HuH-7.5 (cell line): ENCODE data around the gene COX6B2.
"Not testable (repeated sequence)": the region's sequence is repeated elsewhere in the genome, so short reads cannot be mapped to it uniquely, and the experiment has no call there.

Experiments
- DNase-seq: peaks from one replicate; pipeline ENCODE4 v3.0.0; 2011; ENCODE audit warnings: low spot score

Gene COX6B2

DNA sequence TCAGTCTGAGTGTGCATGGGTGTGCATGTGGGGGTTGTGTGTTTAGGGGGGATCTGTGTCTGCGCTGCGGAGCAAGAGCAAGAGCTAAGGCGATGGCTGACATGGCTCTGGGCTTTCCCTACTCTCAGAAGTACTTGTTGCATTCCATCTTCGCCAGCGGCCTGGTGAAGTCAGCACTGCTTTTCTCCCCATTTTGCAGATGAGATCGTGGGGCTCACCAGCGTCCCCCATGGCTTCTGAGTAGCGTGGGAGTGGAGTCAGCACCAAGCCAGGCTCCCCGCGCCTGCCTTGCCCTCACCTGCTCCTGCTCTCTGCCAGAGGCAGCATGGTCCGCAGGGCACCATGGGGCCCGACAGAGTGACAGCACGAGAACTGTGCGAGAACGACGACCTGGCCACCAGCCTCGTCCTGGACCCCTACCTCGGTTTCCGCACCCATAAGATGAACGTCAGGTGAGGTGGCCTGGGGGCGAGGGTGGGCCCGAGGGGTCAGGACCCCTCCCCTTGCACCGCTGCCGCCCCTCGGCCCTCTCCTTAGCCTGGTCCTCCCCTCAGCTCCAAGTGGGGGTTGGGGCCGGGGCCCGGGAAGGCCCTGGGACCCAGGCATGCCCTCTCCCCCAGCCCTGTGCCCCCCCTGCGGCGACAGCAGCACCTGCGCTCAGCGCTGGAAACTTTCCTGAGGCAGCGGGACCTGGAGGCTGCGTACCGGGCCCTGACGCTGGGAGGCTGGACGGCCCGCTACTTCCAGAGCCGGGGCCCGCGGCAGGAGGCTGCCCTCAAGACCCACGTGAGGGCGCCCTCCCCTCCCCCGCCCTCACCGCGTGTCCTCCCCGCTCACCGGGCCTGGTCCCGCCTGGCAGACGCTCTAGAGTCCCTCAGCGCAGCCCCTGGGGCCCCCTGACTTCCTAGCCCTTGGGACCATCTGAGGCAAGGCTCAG lies 12.7 kb downstream of the COX6B2 start:
- DNase-seq: no peak

DNA sequence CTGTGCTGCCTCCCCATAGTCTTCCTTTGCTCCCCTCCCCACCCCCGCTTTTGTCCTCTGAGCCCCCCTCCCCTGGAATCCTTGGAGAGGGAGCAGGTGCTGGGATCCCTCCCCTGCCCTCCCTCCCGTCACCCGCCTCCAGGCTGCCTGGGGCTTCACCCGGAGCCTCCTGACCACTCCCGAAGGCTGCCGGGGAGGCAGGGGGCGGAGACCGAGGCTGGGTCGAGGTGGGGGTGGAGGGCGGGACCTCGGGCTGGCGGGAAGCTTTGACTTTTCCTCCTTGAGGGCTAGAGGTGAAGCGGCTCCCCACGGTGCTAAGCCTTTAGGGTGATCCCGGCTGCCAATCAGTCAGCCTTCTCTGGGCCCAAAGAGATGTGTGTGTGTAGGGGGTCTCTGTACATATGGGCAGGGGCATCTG lies 13.3 kb downstream of the COX6B2 start:
- DNase-seq: peak; percentile 98

DNA sequence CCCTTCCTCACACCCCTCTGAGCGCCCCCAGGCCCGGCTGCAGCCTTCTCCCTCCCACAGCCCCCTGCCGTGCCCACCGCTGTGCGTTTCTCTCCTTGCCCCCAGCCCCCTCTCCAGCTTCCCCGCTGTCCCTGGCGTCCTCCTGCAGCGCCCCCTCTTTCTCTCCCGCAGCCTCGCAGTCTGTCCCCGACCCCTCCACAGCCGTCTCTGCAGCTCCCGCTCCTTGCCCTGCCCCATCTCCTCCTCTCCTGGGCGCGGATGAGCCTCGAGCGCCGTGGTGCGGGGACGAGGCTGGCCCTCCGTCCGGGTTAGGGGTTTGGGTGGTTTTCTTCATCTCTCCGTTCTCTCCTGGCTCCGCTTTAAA lies 13.8 kb downstream of the COX6B2 start:
- DNase-seq: no peak

DNA sequence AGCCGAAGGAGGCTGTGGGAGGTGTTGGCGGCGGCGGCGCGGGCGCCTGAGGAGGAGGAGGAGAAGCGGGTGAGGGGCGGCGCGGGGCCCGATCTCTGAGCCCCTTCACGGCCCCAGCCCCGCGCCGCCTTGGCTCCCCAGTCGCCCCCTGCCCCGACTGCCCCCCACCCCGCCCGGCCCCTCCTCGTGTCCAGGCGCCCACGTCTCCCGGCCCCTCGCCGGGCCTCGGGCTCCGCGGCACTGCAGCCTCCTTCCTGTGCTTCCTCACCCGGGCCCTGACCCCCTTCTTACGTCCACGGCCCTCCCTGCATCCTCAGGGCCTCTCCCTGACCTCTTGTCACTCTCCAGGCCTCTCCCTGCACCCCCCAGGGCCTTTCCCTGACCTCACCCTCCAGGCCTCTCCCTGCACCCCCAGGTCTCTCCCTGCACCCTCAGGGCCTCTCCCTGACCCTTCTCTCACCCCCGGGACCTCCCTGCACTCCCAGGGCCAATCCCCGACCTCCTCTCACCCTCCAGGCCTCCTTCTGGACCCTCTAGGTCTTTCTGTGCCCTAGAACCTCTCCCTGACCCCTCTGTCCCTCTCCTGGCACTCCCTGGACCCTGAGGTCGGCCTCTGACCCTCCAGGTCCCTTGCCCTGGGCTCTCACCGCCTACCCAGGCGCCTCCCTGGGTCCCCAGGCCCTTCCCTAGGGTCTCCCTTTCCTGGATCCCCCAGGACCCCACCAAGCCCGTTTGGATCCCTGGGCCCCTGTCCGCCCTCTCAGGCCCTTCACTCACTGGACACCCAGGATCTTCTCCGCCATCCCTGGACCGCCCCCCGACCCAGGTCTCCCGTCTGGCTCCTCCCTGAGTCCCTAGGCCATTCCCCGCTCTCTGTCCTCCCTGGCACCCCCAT lies 14.4 kb downstream of the COX6B2 start:
- DNase-seq: no peak

DNA sequence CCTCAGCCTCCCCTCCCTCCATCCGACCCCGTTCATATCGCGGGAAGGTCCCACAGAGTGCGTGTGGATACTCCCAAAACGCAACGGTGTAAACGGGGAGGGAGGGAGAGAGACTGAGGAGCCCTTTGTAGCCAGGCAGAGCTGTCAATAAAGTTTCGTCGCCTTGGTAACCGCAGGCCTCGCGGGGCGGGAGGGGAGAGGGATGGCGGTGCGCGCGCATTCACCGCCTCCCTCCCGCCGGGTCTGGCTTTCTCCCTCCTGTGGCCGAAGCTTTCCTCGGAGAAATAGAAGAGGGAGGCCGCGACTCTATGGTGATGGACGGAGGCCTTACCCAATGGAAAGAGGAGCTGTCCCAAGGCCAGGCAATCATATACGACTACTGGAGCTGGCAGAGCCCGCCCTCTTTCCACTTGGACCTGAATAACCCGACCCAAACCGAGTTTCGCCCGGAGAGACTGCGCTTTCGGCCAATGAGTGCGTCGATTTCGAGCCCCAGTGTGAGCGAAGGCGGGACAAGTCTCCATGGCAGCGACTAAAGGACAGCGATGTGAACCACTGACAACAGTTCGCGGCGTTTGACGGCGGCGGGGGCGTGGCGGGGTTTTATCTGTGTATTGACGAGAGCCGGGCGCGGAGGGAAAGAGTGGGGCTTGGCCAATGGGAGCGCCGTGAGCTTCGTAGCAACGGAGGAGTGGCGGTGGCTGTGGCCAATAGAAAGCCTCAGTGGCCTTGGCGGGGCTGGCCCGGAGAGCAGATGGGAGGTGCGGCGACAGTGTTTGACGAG lies 15.2 kb downstream of the COX6B2 start, which contains the start of gene KMT5C:
KMT5C (plus strand) TSS at position 772 of the 784 bp plus-strand sequence. CDS start 2,061 bp downstream, outside the sequence.
- peak; percentile 98 for DNase-seq

DNA sequence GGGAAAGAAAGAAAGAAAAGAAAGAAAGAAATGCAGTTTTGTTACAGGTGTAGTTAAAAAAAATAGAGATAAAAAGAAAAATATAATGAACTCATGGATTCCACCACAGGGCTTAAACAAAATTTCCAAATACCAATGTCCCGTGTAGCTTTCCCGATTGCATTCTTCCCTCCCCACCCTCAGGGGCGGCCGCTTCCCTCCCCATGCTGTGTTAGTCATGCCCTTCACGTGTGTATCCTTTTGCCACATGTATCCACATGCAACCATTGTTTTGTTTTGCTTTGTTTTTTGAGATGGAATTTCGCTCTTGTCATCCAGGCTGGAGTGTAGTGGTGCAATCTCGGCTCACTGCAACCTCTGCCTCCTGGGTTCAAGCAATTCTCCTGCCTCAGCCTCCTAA lies 18.4 kb downstream of the COX6B2 start:
- no peak for DNase-seq

DNA sequence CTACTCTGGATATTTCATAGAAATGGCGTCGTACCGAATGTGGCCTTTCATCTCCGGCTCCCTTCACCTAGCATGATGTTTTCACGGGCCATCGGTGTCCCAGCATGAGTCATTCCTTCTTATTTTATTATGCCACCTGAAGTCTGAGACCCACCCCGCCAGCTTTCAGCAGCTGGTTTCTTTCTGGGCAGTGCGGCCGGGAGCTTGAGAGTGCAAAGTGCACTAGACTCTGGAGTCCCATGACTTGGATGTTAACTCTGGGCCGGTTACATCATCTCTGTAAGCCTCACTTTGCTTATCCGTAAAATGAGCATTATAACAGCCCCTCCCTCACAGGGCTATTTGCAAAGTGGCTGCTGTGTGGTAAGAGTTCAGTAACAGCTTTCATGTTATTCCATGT lies 20.6 kb downstream of the COX6B2 start:
- DNase-seq: peak; percentile 70

DNA sequence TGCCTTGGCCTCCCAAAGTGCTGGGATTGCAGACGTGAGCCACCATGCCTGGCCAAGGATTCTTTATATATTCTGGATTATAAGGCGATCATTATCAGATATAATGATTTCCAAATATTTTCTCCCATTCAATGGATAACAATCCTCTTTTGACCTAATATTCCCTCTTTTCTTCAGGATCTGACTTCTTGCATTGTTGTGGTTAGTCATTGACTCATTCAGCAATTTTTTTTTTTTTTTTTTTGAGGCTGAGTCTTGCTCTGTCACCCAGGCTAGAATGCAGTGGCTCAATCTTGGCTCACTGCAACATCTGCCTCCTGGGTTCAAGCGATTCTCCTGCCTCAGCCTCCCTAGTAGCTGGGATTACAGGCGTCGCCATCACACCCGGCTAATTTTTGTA lies 24.7 kb downstream of the COX6B2 start:
- not testable (repeated sequence) for DNase-seq

DNA sequence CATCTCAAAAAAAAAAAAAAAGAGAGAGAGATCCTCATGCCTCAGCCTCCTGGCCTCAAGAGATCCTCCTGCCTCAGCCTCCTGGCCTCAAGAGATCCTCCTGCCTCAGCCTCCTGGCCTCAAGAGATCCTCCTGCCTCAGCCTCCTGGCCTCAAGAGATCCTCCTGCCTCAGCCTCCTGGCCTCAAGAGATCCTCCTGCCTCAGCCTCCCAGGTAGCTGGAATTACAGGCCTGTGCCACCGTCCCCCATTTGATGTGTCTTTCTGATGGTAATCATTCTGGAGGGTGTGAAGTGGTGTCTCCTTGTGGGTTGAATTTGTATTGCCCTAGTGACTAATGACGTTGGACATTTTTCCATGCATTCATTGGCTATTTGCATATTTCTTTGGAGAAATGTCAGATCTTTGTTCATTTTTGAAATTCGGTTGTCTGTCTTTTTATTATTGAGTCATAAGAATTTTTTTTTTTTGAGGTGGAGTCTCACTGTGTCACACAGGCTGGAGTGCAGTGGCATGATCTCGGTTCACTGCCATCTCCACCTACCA lies 25.7 kb downstream of the COX6B2 start:
- DNase-seq: not testable (repeated sequence)

DNA sequence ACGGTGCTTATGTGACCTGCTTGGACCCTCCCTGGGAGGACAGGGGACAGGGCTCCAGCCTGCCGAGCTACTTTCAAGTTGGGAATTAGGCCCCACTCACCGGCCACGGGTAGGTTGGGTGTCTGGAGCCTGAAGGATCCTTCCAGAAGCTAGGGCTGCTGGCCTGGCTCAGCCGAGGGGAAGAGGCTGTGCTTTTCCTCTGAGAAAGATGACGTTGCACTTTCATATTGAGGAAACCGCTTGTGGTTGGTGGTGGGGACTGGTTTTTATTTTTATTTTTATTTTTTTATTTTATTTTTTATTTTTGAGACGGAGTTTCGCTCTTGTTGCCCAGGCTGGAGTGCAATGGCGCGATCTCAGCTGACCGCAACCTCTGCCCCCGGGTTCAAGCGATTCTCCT lies 29.3 kb downstream of the COX6B2 start, which contains the start of gene TMEM150B:
TMEM150B (minus strand) TSS at position 170 of the 400 bp plus-strand sequence. CDS start 4,305 bp downstream, outside the sequence.
- no peak for DNase-seq

DNA sequence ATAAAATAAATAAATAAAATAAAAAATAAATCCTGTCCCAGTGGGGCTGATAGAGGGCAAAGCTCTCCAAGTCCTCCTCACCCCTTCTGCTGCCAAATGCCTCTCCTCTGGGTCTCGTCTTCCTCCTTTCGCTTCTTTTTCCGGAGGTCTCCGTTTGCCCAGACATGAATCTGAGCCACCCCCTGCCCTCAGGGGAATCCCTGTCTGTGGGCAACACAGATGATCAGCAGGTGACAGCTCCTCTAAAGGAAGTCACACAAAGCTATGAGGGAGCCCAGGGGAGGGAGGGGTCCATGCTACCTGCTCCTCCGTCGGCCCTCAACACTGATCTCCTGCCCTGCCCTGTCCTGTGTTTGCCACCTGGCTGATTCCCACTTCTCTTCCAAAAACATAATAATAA lies 29.9 kb downstream of the COX6B2 start:
- DNase-seq: no peak

DNA sequence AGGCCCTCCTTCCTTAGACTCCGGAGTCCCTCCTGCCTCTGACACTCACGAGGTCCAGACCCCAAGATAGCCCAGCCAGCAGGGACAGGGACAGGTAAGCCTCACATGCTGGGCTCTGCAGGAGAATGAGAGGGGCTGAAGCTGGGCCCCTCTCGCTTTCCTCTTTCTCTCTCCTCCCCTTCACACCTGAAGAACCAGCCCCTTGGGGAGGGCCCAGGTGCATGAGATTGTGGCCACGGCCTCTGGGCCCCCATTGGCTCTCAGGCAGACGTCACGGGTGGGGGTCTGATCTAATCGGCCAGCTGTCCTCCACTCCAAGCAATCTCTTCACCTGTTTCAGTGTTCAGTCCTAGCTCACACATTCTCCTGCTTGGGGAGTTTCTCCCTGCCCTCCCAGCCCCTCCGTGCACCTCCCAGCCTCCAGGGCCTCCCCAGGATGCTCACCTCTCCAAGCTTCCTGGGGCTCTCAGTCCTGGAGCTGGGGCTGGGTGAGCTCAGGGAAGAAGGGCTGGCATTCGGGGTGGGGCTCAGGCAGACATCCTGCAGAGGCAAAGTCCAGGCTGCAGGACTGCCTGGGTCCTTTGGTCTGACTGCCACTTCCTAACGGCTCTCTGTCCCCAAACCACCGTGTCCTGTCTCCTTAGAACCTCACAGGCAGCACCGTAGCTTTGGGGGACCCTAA lies 32.2 kb downstream of the COX6B2 start:
- no peak for DNase-seq

DNA sequence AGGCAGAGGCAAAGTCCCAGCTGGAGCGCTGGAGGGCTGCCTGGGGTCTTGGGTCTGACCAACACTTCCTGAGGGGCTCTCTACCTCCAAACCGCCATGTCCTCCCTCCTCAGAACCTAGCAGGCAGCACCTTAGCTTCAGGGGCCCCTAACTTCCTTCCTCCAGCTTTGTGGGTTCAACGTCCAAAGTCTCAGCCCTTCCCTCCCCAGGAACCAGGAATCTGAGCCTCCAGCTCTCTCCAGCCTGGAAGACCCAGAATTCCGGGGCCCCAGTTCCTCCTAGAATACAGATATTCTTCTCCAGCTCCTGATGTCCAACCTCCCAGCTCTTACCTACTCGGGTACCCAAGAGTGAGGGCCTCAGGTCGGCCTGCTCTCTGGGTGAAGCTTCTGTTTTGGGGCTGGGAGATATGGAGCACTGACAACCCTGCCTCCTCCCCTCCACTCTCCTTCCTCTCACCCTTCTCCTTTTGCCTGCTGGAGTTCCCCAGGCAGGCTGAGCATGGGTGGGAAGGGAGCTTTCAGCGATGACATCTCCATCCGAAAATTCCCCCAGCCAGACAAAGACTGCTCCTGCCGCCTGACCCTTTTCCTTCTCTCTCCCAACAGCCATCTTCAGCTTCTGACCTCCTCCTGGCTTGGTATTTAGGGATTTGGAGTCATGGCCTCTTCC lies 32.9 kb downstream of the COX6B2 start:
- DNase-seq: no peak

DNA sequence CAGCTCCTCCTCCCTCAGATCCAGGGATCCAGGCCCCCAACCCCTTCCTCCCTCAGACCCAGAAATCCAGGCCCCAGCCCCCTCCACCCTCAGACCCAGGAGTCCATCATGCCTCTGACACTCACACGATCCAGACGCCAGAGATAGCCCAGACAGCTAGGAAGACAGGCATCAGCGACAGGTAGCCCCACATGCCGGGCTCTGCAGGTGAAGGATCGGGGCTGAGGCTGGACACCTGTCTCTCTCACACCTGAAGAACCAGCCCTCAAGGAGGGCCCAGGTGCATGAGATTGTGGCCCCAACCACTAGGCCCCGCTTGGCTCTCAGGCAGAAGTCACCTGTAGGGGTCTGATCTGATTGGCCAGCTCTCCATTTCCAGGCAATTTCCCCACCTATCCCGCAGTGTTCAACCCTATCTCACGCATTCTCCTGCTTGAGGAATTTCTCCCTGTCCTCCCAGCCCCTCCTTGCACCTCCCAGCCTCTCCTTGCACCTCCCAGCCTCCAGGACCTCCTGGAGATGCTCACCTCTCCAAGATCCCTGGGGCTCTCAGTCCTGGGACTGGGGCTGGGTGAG lies 33.6 kb downstream of the COX6B2 start:
- DNase-seq: no peak

DNA sequence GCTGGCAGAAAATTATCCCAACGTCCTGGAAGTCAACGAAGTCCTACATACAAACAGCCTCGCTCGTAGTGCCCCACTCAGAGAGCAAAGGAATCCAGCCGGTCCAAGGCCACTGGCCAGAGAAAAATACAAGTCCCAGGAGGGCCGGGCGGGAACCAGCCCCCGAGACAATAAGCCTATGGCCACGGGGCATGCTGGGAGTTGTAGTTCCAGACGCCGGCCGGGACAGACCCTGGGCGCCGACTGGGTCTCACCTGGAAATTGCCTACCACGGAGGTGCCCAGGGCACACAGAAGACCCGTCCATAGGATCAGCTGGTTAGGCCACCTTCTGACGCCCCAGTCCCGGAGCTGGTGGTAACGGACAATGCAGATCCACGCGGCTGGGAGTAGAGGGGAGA lies 34.7 kb downstream of the COX6B2 start:
- DNase-seq: no peak

DNA sequence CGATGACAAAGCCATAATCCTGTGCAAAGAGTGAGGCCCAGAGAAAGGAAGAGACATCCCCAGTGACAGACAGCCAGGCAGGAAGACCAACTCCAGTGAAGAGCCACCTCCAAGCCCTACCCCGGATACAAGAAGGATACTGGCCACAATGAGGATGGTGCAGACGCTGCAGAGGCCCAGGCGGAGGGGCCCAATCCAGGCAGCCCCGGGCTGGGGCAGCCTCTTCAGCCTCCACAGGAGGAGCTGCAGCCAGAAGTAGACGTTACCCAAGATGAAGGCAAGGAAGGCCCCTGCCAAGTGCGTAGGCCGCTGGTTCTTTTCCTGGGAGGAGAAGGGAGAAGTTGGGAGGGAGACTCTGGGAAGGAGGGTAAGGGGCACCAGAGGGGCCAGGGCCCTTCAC lies 37.9 kb downstream of the COX6B2 start:
- DNase-seq: no peak

DNA sequence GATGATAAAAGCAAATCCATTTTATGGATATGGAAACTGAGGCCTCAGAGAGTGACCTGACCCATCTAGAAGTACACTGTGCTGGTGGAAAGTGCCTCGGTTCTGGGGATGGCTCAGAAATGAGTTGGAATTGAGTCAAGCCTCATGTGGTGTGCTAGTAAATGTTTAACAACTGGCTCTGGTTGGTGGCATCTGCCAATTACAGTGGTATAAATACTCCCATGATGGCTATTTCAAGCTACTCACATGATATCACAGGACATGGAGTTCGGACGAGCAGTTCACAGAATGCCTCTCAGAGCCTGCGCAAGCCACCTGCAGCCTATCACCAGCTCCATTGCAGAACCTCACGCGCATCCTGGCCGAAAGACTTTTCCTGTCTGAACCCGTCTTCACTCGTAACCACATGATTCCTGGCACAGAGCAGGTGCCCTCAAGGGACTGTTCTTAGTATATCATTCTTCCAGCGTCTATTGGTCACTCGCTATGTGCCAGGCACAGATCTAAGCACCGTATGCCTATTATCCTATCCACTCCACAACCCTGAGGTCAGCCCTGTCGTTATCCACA lies 38.5 kb downstream of the COX6B2 start:
- DNase-seq: no peak

DNA sequence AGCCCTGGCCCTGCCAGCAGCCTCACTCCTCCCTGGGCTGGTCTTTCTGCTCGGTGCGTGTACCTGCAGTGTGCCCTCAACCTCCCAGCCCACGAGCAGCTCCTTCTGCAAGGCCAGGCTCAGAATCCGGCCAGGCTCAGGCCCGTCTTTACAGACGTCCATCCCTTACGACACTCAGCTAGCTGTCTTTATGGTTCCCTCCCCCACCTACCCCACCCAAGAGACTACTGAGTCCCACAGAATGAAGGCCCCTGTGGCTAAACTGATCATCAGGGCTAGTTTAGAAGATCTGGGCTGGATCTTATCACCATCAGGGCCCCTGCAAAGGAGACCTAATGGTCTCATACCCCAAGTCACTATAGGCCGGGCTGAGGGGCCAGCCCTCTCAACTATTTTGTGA lies 40.1 kb downstream of the COX6B2 start:
- no peak for DNase-seq

DNA sequence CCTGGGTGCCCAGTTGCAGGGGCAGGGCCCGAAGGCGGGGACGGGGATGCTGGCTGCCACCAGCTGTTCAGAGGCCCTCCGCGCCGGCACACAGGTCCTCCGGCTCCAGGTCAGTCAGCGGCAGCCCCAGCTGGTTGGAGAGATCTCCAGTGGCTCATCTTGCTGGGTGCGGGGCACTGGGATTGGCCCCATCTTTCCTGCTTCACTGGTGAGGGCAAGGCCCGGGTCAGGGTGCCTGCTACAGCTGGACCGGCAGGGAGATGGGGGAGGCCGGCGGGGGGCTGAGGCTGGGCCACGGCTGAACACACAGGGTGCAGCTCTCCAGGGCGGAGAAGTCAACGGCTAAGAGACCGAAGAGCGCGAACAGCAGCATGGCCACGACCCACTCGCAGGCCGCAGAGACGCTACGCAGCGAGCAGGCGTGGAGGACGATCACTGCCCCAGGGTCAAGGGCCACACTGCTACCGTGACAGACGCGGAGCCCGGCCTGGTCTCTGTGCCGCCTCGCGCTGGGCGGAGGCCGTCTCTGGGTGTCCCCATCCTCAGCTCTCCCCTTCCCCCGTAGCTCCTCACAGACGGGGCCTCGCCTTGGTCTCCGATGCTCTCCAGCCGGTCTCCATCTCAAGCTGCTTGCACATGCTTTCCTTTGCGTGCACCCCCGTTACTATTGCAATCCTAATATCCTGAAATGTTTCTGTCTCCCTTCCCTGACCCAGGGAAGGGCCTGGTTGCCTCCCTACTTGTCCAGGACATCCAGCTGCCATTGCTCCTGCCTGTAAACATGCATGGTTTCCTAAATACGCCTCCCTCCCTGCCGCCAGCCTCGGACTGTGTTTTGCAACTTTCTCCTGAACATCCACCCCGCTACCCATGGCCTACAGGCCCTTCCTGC lies 41.7 kb downstream of the COX6B2 start:
- no peak for DNase-seq
